ENCODE results near the gene CAV1.

DNA sequence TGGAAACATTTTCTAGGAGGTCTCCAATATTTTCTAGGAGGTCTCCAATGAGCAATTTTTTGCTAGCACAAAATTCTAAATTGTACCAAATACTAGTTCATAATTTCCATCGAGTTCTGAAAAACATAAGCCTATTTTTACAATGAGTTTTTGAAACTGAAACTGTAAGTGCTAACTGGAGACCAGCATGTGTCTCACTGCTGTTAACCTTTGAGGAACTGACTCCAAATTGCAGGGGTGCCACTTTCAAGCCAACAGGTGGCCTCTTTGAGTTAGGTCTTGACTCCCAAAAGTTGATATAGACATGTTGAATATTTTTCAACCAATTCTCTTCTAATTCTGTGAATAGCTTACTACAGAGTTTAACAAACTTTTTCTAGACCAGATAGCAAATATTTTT, 58.8 kb downstream of the CAV1 start:
- TF ChIP-seq POLR2A (IDR thresholded peaks at IDR 0.05; ENCODE audit: low read depth, low read length) (no peak), TAF1 (IDR thresholded peaks at IDR 0.05; ENCODE audit: low read depth, low read length) (no peak)

Data from GM12891 (cell line).